ENCODE results near the gene GTF2F2. TPM values are rescaled to one million over a fixed set of nuclear protein-coding genes. Genes with fewer than 3 reads are reported as not detected.

Gene GTF2F2
- total and polyA plus RNA-seq, 8 donors = 15.5 to 26.7 (median 23.8) TPM

DNA sequence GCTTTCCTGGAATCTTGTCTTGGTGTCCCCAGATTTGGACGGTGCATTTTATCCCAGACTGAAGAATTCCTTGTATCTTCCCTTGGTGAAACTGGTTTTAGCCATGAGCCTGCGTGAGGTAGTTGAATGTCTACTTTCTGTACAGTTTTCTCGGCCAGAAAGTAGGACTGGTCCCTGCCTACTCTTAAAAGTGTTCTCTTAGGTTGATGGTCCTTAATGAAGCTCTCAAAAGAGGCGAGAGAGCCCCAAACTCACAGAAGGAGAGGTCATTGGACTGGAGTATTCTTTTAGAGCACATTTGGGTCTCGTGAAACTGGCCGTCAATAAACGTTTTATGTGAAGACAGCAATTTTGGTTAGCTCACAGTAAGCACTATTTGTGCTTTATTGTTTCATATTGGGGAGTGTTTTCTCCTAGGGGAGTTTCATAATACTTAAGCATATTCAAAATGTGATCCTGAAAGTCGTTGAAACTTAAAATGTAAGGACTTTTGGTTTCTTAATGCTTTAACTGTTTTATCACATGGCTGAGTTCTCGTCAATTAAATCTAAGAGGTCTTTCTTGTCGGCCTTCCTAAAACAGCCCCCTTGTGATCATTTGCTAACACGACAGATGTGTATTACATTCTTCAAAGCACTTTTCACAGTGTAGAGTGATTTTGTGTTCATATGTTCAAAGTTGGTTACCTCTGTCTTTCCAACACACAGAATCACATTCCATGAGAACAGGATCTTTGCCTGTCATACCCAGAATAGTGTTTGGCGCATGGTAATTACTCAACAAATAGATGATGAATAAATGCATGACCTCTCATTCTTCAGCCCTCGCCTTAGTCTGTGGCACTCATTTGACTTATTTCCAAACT lies 889 bp downstream of the GTF2F2 start:
- no peak for TF ChIP-seq CTCF (IDR thresholded peaks at IDR 0.05)
- H3K27ac ChIP-seq = peak overlapping the region; percentile 77 to 87
- H3K9me3 ChIP-seq = no peaks in the 10 kb centered on the region
- intact Hi-C loops (cut with DNase I) = no loop called here
- H3K36me3 ChIP-seq = no peaks in the 10 kb centered on the region
- DNase-seq (no peak), ATAC-seq (peak; percentile 58)
- peak overlapping the region; percentile 84 to 92 for H3K4me3 ChIP-seq
- H3K27me3 ChIP-seq = no peaks in the 10 kb centered on the region
- peaks cover 7 to 30% of the 10 kb centered on the region in 2 donors for H3K4me1 ChIP-seq

- intact Hi-C loops (cut with DNase I) = no loop called here
- no peak for TF ChIP-seq CTCF (IDR thresholded peaks at IDR 0.05)
- no peak for DNase-seq
Observed at GRCh38 chr13:45122941-45123340, 2.6 kb downstream of the GTF2F2 start.

DNA sequence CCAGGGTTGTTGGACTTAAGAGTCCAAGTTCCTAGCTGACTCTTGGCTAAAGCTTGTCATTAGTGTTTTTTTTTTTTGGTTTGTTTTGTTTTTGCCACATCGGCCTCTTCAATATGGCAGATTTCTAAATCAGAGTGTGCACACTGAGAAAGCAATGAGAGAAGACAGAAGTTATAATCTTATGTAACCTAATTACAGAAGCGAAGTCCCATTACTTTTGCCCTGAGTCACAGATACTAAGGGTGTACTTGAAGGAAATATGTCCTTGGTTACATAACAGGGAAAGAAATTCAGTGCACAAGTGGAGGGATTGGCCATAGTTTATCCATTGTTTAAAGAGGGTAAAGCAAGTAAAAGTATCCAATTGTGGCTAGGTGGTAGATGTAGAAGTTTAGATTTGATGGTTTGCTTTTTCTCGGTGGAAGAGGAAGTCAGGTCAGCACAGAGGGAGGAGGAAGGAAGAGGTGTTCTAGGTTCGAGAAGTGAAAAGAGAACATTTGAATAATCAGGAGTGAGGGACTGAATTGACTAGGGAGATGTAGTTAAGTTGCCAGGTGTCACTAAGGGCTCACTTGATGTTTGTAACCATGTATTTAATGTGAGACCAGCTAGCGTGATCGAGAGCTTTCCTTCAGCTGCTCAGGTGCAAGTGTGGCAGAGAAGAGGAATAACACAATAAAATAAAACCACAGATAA lies 12.2 kb downstream of the GTF2F2 start:
- H3K27me3 ChIP-seq = no peaks in the 10 kb centered on the region
- no peak for DNase-seq
- peak overlapping the region; percentile 48 to 78 for H3K27ac ChIP-seq
- H3K9me3 ChIP-seq = peaks cover 0 to 7% of the 10 kb centered on the region in 2 donors
- no peaks in the 10 kb centered on the region for H3K36me3 ChIP-seq
- peaks cover 0 to 16% of the 10 kb centered on the region in 2 donors for H3K4me1 ChIP-seq
- TF ChIP-seq CTCF (IDR thresholded peaks at IDR 0.05) = no peak
- intact Hi-C loops (cut with DNase I) = no loop called here
- ATAC-seq = peak; percentile 84
- H3K4me3 ChIP-seq = no peak overlapping the region

More at GRCh38 chr13:45122941-45123340, 2.6 kb downstream of the GTF2F2 start:
- no peak for ATAC-seq
- peaks cover 7 to 30% of the 10 kb centered on the region in 2 donors for H3K4me1 ChIP-seq
- H3K27me3 ChIP-seq = no peaks in the 10 kb centered on the region
- no peak overlapping the region for H3K27ac ChIP-seq
- H3K36me3 ChIP-seq = no peaks in the 10 kb centered on the region
- H3K9me3 ChIP-seq = no peaks in the 10 kb centered on the region
- H3K4me3 ChIP-seq = no peak overlapping the region

GRCh38 chr13:45133396-45134118 lies 13.2 kb downstream of the GTF2F2 start:
- Histone ChIP-seq H3K27me3 (no peaks in the 10 kb centered on the region), H3K36me3 (peaks cover 0 to 9% of the 10 kb centered on the region in 2 donors), H3K4me1 (peaks cover 0 to 18% of the 10 kb centered on the region in 2 donors), H3K4me3 (no peak overlapping the region), H3K27ac (peak overlapping the region in 1 of 2 donors; percentile 78), H3K9me3 (peaks cover 0 to 7% of the 10 kb centered on the region in 2 donors)
- no peak for DNase-seq
- TF ChIP-seq CTCF (IDR thresholded peaks at IDR 0.05) = no peak
- intact Hi-C loops (cut with DNase I) = no loop called here
- no peak for ATAC-seq

Measured in left lung (tissue), 10 donors.